DMS53 treated with DMSO at 0.1 percent for 48 hours (cell line): ENCODE measurements around the gene ANGPTL1.
A peak's percentile ranks its signal among the peaks of the same experiment; 100 is the strongest.
"Not testable (repeated sequence)": the region's sequence is repeated elsewhere in the genome, so short reads cannot be mapped to it uniquely, and the experiment has no call there.

Experiments
- DNase-seq: peaks from one replicate; lab custom pipeline; 2025; ENCODE audit not compliant: unreplicated experiment; lab: John Stamatoyannopoulos, UW

ANGPTL1 gene

DNA sequence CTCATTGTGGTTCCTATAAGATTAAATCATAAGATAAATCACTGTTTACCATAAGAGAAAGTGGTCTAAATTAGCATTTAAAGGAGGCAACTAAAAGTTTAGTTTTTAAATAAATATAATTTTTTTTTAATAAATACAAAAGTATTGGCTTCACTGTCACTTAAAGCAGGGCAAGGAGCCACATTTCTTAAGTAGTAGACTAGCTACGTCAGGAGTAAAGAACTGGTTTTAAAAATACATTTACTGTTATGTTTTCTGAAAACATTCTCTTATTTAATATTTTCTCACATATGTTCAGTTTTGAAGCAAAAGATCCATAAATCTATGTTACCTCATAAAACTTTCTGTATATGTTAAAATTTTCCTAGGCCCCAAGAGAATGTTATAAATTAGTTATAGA, 2.2 kb downstream of the ANGPTL1 start:
- no peak for DNase-seq

GRCh38 chr1:178867670-178868069, 3.2 kb downstream of the ANGPTL1 start:
- DNase-seq, result no peak

- no peak for DNase-seq
Measured at GRCh38 chr1:178864326-178864725, 6.6 kb downstream of the ANGPTL1 start.

- no peak for DNase-seq
Measured at GRCh38 chr1:178862864-178863263, 8.0 kb downstream of the ANGPTL1 start.

DNA sequence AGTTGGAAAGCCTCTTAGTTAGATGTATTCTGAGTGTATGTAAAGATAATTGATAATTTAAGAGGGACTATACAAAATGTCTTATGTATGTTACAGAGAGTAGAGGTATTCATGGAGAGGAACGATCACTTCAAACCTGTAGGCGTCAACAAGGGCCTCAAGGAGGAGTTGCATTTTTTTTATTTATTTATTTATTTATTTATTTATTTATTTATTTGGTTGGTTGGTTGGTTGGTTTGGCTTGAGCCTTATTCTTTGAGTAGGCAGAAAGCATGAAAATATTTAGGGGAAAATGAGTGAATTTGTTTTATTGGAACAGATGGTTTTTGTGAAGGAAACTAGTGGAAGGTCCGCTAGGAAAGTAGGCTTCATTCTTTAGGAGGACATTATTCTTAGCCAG, 8.5 kb downstream of the ANGPTL1 start:
- no peak for DNase-seq

GRCh38 chr1:178857126-178857525, 13.8 kb downstream of the ANGPTL1 start:
- no peak for DNase-seq

- DNase-seq, result no peak
Measured at GRCh38 chr1:178849918-178850317, 21.0 kb downstream of the ANGPTL1 start.

- DNase-seq, result not testable (repeated sequence)
Measured at GRCh38 chr1:178847919-178848318, 23.0 kb downstream of the ANGPTL1 start.

GRCh38 chr1:178847396-178847849, 23.5 kb downstream of the ANGPTL1 start:
- DNase-seq, result peak; percentile 75

DNA sequence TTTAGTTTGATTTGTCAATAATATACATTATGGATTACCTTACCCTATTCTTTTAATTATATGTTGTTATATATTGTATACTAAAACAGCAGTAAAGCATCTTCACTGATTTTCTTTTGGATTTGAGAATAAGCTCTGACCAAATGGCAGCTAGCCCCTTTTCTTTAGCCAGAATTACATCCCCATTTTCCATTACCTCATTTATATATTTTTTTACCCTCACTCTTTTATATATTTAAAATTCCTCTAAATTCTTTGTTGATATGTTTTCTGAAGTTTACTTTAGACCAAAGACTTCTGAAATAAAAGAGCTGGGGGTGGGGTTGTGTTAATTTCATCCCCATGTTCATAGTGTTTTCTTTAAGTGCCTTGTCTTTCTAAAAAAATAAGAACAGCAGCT, 24.6 kb downstream of the ANGPTL1 start:
- no peak for DNase-seq

- no peak for DNase-seq
Measured at GRCh38 chr1:178844436-178844835, 26.4 kb downstream of the ANGPTL1 start.

- no peak for DNase-seq
Measured at GRCh38 chr1:178825167-178825566, 45.7 kb downstream of the ANGPTL1 start.

DNA sequence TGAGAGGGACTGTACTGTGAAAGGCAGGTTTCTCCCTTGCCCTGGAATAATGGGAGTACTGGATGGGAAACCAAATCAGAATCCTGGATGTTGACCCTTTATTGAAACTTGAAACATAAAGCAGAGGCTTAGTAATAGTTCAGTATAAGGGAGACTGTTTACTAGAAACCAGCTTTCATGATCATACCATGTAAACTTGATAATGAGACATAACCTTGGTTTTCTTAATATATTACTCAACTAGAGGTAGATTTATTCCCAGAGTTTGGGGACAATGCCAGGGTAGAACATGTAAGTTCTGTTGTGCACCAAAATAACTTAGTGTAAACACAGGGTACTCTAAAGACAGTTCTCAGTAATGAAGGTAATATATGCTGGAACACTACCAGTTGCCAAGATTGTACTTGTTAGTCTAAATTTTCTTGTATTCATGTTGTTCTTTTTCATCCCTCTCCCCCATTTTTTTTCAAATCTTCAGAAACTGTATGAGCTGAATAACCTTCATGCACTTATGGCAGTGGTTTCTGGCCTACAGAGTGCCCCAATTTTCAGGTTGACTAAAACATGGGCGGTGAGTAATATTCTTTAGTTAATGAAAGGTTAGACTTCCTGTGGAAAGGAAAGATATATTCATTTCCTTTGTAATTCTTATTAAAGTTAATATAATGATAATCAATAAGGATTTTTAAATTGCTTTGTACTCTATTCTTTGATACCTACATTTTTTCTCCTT, 49.6 kb downstream of the ANGPTL1 start:
- DNase-seq, result no peak

GRCh38 chr1:178819123-178819522, 51.8 kb downstream of the ANGPTL1 start:
- DNase-seq, result peak; percentile 80

- DNase-seq, result no peak
Measured at GRCh38 chr1:178818416-178818815, 52.5 kb downstream of the ANGPTL1 start.

DNA sequence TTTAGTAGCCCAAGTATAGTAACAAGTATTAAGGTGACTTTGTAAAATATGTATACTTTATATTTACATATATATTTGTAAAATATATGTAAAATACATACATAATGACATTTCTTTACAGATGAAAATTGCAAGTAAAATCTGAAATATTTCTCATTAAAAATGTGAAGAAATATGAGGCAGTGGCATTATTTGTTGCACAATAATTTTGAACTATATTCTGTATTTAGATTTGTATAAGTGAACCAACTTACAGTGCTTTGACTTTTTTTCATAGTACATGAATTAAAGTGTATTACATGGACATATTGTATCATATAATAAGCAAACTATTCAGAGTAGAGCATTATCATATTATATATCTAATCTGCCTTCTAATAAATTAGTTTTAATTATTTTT, 60.3 kb downstream of the ANGPTL1 start:
- no peak for DNase-seq

DNA sequence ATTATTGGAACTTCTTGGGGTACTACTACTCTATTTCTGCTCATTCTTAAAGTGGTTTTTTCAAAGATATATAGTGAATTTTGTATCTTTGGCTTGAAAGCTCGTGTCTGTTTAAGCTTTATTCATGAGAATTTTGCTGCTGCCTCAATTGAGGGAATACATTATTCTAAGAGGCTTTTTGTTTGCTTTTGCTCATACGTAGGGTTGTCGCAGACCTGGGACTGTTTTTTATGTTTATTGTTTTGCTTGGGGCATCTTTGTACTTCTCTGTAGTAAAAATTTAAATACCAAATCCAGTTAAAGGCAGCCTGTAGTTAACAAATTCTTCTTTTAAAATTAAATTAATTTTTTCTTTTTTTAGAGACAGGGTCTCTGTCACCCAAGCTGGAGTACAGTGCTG, 62.3 kb downstream of the ANGPTL1 start:
- DNase-seq, result no peak

- no peak for DNase-seq
Measured at GRCh38 chr1:178806665-178807300, 64.1 kb downstream of the ANGPTL1 start.

GRCh38 chr1:178802873-178803272, 68.0 kb downstream of the ANGPTL1 start:
- DNase-seq, result no peak
